ENCODE data around the gene LTF.

DNA sequence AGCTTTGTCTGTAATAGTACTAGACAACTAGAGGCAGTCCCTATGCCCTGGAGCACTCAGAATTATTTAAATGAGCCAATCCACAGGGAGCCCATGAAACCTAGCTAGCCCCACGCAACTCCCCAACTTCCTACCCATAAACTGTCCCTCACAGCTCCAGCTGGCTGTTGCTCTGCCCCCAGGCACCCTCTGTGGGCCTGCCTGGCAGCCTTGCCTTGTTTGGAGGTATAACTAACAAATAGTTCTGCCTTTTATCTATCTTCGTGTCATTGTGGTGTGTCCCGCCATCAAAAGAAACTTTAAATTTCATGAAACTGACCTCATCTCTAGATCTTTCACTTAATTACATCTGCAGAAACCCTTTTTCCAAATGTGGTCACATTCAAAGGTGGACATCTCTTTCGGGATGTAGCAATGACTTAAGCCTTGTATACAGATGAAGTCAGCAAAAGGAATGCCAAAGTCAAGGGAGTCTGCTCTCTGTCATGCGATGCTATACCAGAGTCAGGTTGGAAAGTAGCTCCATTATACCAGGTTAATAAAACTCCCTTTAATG is 31.3 kb upstream of the LTF start:
- TF ChIP-seq EP300 (IDR thresholded peaks at IDR 0.05) = no peak
- TF ChIP-seq, protein P1, sequence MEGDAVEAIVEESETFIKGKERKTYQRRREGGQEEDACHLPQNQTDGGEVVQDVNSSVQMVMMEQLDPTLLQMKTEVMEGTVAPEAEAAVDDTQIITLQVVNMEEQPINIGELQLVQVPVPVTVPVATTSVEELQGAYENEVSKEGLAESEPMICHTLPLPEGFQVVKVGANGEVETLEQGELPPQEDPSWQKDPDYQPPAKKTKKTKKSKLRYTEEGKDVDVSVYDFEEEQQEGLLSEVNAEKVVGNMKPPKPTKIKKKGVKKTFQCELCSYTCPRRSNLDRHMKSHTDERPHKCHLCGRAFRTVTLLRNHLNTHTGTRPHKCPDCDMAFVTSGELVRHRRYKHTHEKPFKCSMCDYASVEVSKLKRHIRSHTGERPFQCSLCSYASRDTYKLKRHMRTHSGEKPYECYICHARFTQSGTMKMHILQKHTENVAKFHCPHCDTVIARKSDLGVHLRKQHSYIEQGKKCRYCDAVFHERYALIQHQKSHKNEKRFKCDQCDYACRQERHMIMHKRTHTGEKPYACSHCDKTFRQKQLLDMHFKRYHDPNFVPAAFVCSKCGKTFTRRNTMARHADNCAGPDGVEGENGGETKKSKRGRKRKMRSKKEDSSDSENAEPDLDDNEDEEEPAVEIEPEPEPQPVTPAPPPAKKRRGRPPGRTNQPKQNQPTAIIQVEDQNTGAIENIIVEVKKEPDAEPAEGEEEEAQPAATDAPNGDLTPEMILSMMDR (IDR thresholded peaks at IDR 0.05) = no peak
